WERI-Rb-1 (cell line): ENCODE results near the gene AMY2A.
"Not testable (repeated sequence)": the region's sequence is repeated elsewhere in the genome, so short reads cannot be mapped to it uniquely, and the experiment has no call there.

ENCODE experiments used
- DNase-seq: peaks from one replicate; pipeline ENCODE4 v3.0.0-alpha.2; 2020
- H3K27ac ChIP-seq: fragments of 250-450 bp; sonication (Bioruptor Pico); 2 replicates; pipeline ENCODE4 v1.5.1; 2020; ENCODE audit warnings: mild to moderate bottlenecking, moderate library complexity
- H3K27me3 ChIP-seq: fragments of 250-450 bp; sonication (Bioruptor Pico); 2 replicates; pipeline ENCODE4 v1.5.1; 2021; ENCODE audit warnings: mild to moderate bottlenecking, low read depth, moderate library complexity; ENCODE audit not compliant: insufficient read depth, severe bottlenecking
- H3K36me3 ChIP-seq: fragments of 250-450 bp; sonication (Bioruptor Pico); 2 replicates; pipeline ENCODE4 v1.5.1; 2020; ENCODE audit warnings: mild to moderate bottlenecking, moderate library complexity
- H3K4me3 ChIP-seq: 2 replicates; pipeline ENCODE4 v1.5.1; 2011; ENCODE audit warnings: low read depth, mild to moderate bottlenecking, control low read depth, low read length
- H3K9me3 ChIP-seq: fragments of 250-450 bp; sonication (Bioruptor Pico); 2 replicates; pipeline ENCODE4 v1.5.1; 2021; ENCODE audit warnings: mild to moderate bottlenecking, moderate library complexity; ENCODE audit not compliant: severe bottlenecking
- CTCF ChIP-seq: IDR thresholded peaks from 2 replicates; pipeline ENCODE4 v1.5.1; 2011; ENCODE audit warnings: low read depth, mild to moderate bottlenecking, control low read depth, inconsistent platforms, low read length

AMY2A gene

DNA sequence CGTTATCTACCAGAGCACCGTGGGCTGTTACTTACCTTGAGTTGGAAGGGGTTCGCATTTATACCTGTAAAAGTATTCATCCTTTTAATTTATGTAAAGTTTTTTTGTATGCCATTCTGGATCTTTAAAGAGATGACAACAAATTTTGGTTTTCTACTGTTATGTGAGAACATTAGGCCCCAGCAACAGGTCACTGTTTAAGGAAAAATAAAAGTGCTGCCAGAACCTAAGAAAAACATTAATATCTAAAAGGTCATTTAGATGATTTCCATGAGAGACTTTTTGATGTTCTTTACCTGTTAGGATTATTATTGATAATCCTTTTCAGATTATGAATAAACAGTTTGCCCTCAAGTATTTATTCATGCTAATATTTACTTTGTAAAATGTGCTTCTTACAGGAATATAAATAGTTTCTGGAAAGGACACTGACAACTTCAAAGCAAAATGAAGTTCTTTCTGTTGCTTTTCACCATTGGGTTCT is at the start of gene AMY2A:
TSS of gene AMY2A (plus strand) at position 434 of the 484 bp plus-strand sequence. CDS start at position 448, 14 bp downstream.
- DNase-seq, H3K36me3 ChIP-seq, H3K9me3 ChIP-seq, H3K27me3 ChIP-seq, H3K4me3 ChIP-seq, H3K27ac ChIP-seq: not testable (repeated sequence)

DNA sequence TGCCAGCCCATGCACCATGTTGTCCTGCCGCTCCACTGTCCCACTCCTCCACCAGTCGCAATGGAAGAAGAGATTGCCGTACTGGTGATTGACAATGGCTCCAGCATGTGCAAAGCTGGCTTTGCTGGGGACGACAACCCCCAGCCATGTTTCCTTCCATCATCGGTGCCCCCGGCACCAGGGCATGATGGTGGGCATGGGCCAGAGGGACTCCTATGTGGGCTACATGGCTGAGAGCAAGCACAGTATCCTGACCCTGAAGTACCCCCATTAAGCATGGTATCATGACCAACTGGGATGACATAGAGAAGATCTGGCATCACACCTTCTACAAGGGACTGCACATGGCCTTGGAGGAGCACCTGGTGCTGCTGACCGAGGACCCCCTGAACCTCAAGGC is 47.7 kb upstream of the AMY2A start:
- Histone ChIP-seq H3K9me3 (no peaks in the 10 kb centered on the region), H3K27ac (no peak overlapping the region), H3K4me3 (no peak overlapping the region), H3K36me3 (no peaks in the 10 kb centered on the region), H3K27me3 (no peaks in the 10 kb centered on the region)
- TF ChIP-seq CTCF, result no peak
- DNase-seq, result no peak

DNA sequence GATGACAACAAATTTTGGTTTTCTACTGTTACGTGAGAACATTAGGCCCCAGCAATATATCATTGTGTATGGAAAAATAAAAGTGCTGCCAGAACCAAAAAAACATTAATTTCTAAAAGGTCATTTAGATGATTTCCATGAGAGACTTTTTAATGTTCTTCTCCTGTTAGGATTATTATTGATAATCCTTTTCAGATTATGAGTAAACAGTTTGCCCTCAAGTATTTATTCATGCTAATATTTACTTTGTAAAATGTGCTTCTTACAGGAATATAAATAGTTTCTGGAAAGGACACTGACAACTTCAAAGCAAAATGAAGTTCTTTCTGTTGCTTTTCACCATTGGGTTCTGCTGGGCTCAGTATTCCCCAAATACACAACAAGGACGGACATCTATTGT is 45.9 kb upstream of the AMY2A start, which contains the start of gene AMY2B:
TSS of gene AMY2B (plus strand) at position 301 of the 400 bp plus-strand sequence. CDS start at position 315, 14 bp downstream.
- not testable (repeated sequence) for H3K4me3 ChIP-seq, H3K9me3 ChIP-seq, H3K27ac ChIP-seq, DNase-seq, H3K27me3 ChIP-seq, H3K36me3 ChIP-seq

DNA sequence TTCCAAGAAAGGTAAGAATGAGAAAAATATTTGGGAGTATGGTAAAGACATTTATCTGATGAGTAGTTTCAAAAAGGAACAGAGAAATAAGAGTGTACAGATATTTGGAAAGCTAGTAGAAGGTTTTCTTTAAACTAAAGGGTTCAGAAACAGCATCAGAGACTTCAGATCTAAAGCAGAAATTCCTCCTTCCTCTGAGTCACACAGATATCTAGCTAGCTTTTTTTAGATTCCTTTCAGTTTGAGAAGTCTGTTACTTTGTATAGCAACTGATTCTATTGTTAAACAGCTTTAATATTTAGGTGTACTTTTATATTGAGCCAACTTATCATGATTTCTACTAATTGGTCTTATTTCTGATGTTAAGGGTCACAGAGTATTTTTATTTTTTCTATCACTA is 41.2 kb upstream of the AMY2A start:
- no peaks in the 10 kb centered on the region for H3K36me3 ChIP-seq
- DNase-seq, result no peak
- no peak for TF ChIP-seq CTCF
- no peaks in the 10 kb centered on the region for H3K9me3 ChIP-seq
- H3K27me3 ChIP-seq, result no peaks in the 10 kb centered on the region
- no peak overlapping the region for H3K27ac ChIP-seq
- H3K4me3 ChIP-seq, result no peak overlapping the region

GRCh38 chr1:103576784-103577183 is 40.4 kb upstream of the AMY2A start:
- H3K4me3 ChIP-seq, H3K36me3 ChIP-seq, H3K9me3 ChIP-seq, H3K27ac ChIP-seq, H3K27me3 ChIP-seq, DNase-seq: not testable (repeated sequence)

GRCh38 chr1:103582464-103582863 is 34.8 kb upstream of the AMY2A start:
- no peaks in the 10 kb centered on the region for H3K9me3 ChIP-seq
- no peaks in the 10 kb centered on the region for H3K36me3 ChIP-seq
- H3K4me3 ChIP-seq, result no peak overlapping the region
- H3K27ac ChIP-seq, result no peak overlapping the region
- no peak for TF ChIP-seq CTCF
- no peak for DNase-seq
- no peaks in the 10 kb centered on the region for H3K27me3 ChIP-seq

GRCh38 chr1:103583887-103584286 is 33.3 kb upstream of the AMY2A start:
- DNase-seq, result no peak
- no peak for TF ChIP-seq CTCF
- no peak overlapping the region for H3K27ac ChIP-seq

More at GRCh38 chr1:103583887-103584286, 33.3 kb upstream of the AMY2A start:
- H3K9me3 ChIP-seq, result no peaks in the 10 kb centered on the region
- no peaks in the 10 kb centered on the region for H3K36me3 ChIP-seq
- H3K4me3 ChIP-seq, result no peak overlapping the region
- H3K27me3 ChIP-seq, result no peaks in the 10 kb centered on the region
